DMS53 treated with DMSO at 0.1 percent for 48 hours (cell line): ENCODE data around the gene SCMH1.

Experiments used
- DNase-seq: peaks from one replicate; lab custom pipeline; 2025; ENCODE audit not compliant: unreplicated experiment; lab: John Stamatoyannopoulos, UW

The SCMH1 gene

DNA sequence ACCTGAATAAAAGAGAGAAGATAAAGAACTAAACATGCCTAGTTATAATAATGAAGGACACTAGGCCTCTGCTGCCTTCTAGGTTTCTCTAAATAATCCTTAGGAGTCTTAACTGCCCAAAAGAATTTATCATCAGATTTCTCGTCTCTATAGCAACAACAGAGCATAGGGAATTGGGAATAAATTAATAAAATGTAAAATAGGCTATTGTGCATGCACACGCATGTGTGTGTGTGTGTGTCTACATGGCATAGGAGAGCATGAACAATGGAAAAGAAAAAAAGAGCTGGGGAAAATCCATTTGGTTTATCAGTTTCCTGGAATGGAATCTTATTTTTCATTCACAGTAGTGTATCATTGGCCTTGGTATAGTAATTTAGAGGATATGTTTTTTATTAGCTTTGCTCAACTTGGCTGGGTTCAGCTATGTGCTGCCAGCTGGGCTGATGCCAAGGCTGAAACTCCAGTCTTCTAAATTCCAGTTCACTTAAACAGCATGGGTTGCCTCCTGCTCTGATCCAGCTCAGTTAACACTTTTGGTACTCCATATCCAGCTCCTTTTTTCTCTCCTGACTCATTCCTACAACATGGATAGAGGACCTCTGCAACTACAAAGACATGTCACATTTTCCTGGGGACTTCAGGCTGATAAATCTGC, 140.0 kb downstream of the SCMH1 start:
- no peak for DNase-seq

GRCh38 chr1:41101076-41101475, 141.0 kb downstream of the SCMH1 start:
- DNase-seq = no peak

DNA sequence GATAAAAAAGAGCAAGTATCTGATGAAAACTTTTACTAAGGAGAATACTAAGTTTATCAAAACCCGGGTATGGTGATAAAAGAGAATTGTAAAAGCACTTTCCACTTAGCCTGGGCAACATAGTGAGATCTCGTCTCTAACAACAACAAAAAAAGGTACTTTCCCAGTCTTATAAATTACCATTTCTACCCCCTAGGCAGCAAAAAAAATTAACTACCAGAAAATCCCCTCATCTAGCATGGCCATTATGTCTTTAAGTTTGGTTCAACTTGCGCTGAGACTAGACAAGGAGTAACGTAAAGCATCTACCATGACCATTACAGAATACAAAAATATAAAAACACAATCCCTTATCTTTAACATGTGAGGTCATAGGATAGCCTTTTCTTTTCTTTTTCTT, 141.9 kb downstream of the SCMH1 start:
- no peak for DNase-seq

DNA sequence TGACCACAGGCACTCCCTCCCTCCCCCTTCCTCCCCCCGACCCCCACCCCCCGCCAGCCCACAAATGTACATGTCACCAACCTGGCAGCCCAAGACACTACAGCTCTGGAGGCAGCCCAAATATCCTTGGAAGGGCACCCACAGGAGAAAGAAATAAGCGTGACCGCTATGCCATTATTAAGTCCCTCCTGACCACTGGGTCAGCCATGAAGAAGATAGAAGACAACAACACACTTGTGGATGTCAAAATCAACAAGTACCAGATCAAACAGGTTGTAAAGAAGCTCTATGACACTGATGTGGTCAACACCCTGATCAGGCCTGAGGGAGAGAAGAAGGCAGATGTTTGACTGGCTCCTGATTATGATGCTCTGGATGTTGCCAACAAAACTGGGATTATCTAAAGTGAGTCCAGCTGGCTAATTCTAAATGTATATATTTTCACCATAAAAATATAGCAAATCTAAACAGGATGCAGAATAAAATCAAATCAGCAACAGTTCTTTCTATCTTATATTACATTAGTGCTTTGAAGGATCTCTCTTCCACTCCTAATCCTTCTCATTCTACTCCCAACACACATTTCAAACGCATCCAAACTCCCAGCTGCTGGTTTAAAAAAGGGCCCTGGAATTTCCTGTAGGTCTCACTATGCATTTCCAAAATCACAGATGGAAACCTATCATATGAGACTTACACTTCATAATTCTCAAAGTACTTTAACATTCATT, 143.2 kb downstream of the SCMH1 start:
- DNase-seq = no peak

- DNase-seq = no peak
These were observed 145.0 kb downstream of the SCMH1 start for GRCh38 chr1:41097105-41097504.

DNA sequence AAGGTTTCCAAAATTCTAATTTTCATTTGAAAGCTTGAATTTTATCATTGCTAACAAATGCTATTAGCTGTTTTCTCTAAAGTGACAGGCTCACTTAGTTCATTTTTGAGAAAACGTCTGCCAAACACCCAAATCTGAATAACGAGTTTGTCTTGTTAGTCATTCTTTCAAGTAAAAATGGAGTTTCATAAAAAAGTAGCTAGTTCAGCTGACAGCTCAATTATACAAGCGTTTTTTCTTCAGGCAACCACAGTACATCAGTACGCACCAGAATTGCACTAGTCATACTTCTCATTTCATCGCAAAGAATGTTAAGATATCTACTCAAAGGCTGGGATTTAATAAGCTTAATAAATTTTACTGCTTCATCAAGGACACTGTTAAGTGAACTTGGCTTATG, 148.3 kb downstream of the SCMH1 start:
- DNase-seq = no peak

DNA sequence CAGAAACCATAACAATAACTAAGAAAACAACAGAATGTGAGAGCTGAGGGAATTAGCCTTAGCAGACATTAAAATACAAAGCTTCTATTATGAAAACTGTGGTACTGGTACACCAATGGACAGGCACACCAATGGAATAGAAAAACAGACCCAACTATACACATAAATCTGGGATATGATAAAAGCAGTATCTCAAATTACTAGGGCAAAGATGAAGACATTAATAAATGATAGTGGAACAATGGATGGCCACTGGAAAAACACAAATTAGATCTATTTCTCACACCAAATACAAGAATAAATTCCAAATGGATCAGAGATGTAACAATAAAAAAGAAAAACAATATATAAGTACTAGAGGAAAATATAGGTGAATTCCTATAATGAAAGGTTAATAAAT, 155.2 kb downstream of the SCMH1 start:
- DNase-seq = no peak

DNA sequence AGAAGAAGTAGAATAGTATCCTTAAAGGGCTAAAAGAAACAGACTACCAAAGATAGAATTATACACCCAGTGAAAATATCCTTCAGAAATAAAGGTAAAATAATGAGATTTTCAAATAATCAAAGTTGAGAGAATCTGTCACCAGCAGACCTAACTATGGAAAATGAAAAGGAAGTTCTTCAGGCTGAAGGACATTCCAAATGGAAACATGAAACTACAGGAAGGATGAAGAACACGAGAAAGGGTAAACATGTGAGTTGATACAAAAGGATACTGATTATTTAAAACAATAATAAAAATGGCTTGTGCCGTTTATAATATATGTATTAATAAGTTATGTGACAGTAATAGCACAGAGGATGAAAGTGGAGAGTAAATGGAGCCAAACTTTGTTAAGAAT, 163.5 kb downstream of the SCMH1 start:
- no peak for DNase-seq

- DNase-seq = no peak
These were observed 163.9 kb downstream of the SCMH1 start for GRCh38 chr1:41078193-41078592.

GRCh38 chr1:41073971-41074370, 168.1 kb downstream of the SCMH1 start:
- no peak for DNase-seq

DNA sequence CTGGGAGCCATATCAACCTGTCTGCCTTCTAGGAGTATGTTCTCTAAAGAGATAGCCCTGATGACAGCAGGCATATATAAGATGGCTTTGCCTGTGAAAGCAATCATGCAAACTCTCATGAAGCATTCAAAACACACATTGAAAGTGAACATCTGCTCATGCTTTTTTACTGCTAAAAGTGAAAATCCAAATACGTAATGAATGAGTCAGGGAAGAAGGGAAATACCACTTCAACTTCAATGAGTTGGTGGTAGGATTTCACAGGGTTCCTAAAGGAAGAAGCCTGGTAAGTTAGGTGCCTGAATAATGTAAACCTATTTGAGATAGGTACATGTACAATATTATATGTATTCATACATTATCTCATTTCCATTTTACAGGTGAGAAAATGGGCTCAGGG, 170.1 kb downstream of the SCMH1 start:
- no peak for DNase-seq

DNA sequence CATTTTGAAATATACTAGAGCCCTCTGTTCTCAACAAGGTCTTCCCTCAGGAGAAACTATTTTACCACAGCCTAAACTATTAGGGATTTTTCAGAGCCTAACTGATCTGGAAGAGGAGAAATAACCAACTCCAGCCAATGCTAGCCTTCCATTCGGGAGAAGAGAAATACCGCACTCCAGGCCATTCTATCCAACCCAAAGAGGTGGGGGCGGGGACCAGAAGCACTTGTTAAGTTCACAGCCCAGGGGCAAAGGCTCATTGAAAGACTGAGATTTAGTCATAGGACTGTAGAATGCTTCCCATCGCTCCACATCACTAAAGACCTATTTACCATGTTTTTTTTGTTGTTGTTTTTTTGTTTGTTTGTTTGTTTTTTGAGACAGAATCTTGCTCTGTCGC, 185.2 kb downstream of the SCMH1 start:
- DNase-seq = no peak

DNA sequence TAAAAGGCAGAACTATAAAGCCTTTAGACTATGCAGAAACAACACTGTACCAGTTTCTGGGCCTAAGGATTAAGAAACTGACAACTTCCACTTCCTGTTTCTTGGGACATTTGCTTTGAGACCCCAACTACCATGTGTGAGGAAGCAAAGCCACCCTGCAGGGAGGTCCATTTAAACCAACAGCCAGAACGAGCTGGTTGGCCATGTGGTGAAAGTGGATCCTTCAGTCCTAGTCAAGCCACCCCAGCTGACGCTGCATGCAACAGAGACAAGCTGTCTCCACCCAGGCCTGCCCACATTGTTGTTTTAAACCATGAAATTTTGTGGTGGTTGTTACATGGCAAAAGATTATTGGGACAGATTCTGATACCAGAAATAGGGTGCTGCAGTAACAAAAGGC, 188.8 kb downstream of the SCMH1 start:
- no peak for DNase-seq

- no peak for DNase-seq
These were observed 191.1 kb downstream of the SCMH1 start for GRCh38 chr1:41051022-41051421.

DNA sequence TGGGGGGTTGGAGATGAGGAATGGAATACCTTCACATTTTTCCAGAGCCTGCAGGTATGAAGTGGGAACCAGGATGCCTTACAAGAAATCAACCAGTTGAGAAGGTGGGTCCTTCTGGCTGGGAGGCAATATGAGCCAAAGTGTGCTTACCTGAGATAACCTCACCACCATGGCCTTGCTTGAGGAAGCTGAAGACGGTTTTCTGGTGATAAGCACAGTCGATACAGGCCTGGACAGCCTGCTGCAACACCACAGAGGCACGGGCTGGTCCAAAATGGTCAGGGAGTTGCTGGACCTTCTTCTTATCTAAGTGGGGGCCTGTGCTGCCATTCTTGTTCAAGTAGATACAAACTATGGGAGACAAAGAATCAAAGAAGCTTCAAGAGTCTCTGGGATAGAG, 193.6 kb downstream of the SCMH1 start:
- no peak for DNase-seq

GRCh38 chr1:41046347-41046775, 195.7 kb downstream of the SCMH1 start:
- no peak for DNase-seq

DNA sequence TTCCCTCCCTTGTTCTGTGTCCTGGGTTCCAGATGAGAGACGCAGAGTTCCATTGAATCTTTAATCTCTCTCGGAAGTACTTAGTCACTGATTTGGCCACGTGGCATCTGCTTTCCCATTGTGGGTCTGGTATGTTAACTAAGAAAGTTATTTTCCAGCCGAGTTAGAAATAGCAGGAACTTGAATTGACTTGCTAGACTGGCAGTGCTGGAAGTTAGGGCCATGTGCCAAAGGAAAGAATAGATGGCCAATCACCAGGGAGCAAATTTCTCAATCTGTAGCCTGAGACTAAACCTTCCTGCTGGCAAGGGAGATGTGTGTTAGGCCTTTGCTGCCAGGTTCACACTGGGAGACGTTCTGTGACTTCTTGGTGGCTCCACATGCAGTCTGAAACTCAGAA, 196.4 kb downstream of the SCMH1 start:
- no peak for DNase-seq

DNA sequence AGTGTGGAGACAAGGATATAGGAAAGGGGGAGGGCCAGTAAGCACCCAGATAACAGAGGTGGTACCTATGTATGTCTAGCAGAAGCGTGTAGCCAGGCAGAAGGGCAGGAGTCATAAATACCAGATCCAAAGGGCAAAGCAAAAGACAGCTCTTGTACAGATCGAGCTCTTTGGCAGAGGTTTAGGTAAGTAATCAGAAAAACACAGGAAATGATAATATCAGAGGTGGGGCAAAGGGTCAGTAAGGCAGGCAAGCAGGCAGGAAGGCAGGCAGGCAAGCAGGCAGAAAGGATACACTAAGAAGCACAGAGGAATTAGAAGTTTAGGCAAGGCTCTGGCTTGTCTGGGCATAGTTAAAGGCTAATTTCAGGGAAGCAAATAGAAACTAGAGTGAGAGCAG, 197.9 kb downstream of the SCMH1 start:
- DNase-seq = no peak

DNA sequence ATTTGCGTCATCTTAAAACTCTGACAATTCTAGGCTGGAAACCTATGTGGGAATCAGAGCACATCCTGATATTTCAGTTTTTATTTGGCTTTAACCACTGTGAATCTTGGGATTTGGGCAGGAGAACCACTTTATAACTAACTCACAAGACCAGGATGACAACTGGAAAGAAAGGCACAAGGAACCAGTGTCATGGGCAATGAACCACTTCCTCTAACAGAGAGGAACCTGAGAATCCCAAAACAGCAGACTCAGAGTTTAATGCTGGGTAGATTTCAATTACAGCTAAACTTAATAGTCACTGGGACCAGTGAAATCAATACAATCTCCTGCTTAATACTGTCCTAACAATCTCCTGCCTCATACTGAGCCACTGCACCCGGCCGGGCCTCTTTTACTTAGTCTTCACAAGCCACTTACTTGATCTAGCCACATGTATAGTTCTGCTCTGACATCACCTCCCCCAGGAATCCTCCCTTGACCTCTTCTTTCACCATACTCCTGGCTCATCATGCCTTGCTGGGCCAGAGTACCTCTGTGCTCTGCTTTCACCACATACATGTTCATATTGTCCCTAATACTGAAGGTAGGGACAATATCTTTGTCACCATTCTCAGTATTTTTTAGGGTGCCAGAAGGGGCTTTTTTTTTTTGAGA, 200.4 kb downstream of the SCMH1 start:
- no peak for DNase-seq

DNA sequence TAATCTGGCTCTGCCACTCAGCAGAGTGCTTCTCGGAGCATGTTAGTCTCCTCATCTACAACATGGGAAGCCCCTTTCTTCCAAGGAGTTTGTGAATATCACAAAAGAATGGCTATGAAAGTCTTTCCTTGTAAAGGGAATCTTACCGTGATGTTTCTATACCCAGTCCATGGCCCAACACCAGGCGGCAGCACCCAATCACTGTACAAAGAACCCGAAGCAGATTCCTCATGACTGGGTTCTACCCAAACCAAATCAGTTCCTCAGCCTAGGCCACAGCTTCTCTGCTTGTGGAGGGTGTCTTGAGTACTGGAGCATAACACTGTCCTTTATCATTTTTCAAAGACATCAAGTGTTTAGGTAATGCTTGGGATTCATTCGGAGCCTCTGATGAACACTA, 204.0 kb downstream of the SCMH1 start:
- DNase-seq = no peak

DNA sequence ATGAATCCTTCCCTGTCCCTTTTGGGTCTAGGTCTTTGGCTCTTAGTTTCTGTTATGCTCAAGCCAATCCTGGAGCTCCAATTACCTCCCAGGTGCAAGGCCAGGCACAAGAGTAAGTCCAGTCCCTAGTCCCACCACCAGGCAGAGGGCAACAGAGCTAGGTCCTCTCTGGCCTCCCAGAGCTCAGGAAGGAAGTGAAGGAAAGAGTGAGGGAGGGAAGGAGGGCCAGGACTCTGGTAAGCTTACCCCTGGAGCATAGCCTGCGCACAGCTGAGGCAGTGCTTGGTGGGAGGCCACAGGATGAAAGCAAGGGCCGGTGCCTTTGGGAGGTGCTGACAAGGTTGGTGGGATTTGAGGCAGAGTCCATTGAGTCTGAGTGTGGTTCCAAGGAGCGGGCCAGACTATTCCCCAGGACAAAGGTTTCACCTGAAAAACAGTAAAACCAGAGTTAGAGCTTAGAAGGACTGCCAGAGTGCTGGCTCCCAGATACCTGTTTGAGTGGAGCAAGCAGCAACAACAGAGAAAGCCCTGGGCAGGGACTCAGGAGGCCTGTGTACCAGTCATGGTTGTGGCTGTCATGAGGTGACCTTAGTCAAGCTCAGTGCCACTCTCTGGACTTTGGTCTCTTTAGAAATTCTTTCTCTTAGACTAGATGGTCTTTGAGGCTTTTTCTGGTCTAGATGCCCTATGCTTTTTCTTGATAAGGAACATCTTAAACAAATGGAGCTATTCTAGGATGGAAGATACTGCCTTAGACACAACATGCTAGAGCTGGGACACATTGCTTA, 204.8 kb downstream of the SCMH1 start:
- DNase-seq = no peak

DNA sequence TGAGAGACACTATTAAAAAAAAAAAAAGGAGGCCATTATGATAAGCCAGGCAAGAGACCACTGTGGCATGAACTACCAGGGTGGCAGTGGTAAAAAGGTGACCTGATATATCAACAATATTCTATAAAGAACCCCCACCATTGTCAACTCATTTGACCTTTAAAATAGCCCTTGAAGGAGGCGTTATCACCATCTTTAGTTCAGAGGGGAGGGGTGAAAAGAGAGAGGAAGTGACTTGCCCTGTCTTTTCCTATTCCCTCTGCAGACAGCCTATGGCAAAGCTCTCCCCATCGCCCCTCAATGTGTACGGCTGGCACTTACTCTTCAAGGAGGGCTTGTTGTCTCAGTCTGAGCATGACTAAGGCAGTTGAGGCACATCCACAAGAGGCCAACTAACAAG, 208.8 kb downstream of the SCMH1 start:
- no peak for DNase-seq
